ENCODE data around the gene KRT33A. TPM values are rescaled to one million over a fixed set of nuclear protein-coding genes. Genes with fewer than 3 reads are reported as not detected.

Gene KRT33A
- total and polyA plus RNA-seq, 12 donors = not detected

DNA sequence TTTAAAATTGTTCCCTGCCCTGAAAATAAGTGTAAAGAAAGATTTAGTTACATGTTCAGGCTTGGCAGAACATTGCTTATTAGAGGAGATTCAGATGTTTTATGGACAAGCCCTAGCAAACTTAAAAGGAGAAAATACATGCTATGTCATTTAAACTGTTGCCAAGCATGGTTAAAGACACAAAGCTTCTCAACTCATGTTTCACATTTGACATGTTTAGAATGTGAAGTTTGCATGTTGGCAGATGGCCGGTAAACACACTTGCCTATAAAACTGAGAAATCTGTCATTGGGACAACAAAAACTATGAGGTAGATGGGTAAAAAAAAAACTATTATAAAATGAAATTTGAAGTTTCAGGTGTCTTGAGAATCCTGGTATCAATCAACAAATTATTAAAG, 53.8 kb downstream of the KRT33A start:
- DNase-seq = no peak
- intact Hi-C loops (cut with DNase I) = no loop called here
- H3K4me1 ChIP-seq (replicated peaks in 1 of 2) = no peaks in the 10 kb centered on the region
- no peaks in the 10 kb centered on the region for H3K27me3 ChIP-seq
- 67 to 80% (median 73%) methylated on average over 1 of the region's 1 CpG for WGBS, 4 donors
- no peaks in the 10 kb centered on the region for H3K36me3 ChIP-seq (replicated peaks in 1 of 2)
- TF ChIP-seq, protein P1, sequence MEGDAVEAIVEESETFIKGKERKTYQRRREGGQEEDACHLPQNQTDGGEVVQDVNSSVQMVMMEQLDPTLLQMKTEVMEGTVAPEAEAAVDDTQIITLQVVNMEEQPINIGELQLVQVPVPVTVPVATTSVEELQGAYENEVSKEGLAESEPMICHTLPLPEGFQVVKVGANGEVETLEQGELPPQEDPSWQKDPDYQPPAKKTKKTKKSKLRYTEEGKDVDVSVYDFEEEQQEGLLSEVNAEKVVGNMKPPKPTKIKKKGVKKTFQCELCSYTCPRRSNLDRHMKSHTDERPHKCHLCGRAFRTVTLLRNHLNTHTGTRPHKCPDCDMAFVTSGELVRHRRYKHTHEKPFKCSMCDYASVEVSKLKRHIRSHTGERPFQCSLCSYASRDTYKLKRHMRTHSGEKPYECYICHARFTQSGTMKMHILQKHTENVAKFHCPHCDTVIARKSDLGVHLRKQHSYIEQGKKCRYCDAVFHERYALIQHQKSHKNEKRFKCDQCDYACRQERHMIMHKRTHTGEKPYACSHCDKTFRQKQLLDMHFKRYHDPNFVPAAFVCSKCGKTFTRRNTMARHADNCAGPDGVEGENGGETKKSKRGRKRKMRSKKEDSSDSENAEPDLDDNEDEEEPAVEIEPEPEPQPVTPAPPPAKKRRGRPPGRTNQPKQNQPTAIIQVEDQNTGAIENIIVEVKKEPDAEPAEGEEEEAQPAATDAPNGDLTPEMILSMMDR (IDR thresholded peaks at IDR 0.05) = no peak
- no peak for TF ChIP-seq POLR2A (IDR thresholded peaks at IDR 0.05)
- no peak overlapping the region for H3K4me3 ChIP-seq
- no peak overlapping the region for H3K27ac ChIP-seq
- no peaks in the 10 kb centered on the region for H3K9me3 ChIP-seq (replicated peaks in 1 of 3)

Other genes with a start within 250 kb of the KRT33A start
Only the 30 nearest of the 34 such genes appear.
- gene KRTAP4-12, start 226.6 kb downstream of the KRT33A start, total RNA-seq = not detected
- not detected for gene KRTAP4-12, start 226.6 kb downstream of the KRT33A start, polyA plus RNA-seq
- not detected for gene KRTAP4-6, start 210.3 kb downstream of the KRT33A start, total RNA-seq
- not detected for gene KRTAP4-6, start 210.3 kb downstream of the KRT33A start, polyA plus RNA-seq
- gene KRTAP4-5, start 201.0 kb downstream of the KRT33A start, total RNA-seq = not detected
- not detected for gene KRTAP4-5, start 201.0 kb downstream of the KRT33A start, polyA plus RNA-seq
- gene KRTAP4-4, start 190.1 kb downstream of the KRT33A start, total RNA-seq = not detected
- not detected for gene KRTAP4-4, start 190.1 kb downstream of the KRT33A start, polyA plus RNA-seq
- gene KRTAP4-3, start 182.6 kb downstream of the KRT33A start, total RNA-seq = not detected
- not detected for gene KRTAP4-3, start 182.6 kb downstream of the KRT33A start, polyA plus RNA-seq
- not detected for gene KRTAP4-2, start 172.6 kb downstream of the KRT33A start, total RNA-seq
- not detected for gene KRTAP4-2, start 172.6 kb downstream of the KRT33A start, polyA plus RNA-seq
- gene KRTAP4-1, start 165.9 kb downstream of the KRT33A start, total RNA-seq = not detected
- not detected for gene KRTAP4-1, start 165.9 kb downstream of the KRT33A start, polyA plus RNA-seq
- gene KRTAP9-1, start 160.9 kb downstream of the KRT33A start, total RNA-seq = not detected
- gene KRTAP9-1, start 160.9 kb downstream of the KRT33A start, polyA plus RNA-seq = not detected
- gene KRTAP9-2, start 124.2 kb downstream of the KRT33A start, total RNA-seq = not detected
- not detected for gene KRTAP9-2, start 124.2 kb downstream of the KRT33A start, polyA plus RNA-seq
- gene KRTAP9-3, start 118.4 kb downstream of the KRT33A start, total RNA-seq = not detected
- gene KRTAP9-3, start 118.4 kb downstream of the KRT33A start, polyA plus RNA-seq = not detected
- not detected for gene KRTAP9-8, start 112.8 kb downstream of the KRT33A start, total RNA-seq
- not detected for gene KRTAP9-8, start 112.8 kb downstream of the KRT33A start, polyA plus RNA-seq
- not detected for gene KRTAP9-4, start 101.1 kb downstream of the KRT33A start, total RNA-seq
- gene KRTAP9-4, start 101.1 kb downstream of the KRT33A start, polyA plus RNA-seq = not detected
- gene KRTAP9-9, start 95.4 kb downstream of the KRT33A start, total RNA-seq = not detected
- gene KRTAP9-9, start 95.4 kb downstream of the KRT33A start, polyA plus RNA-seq = not detected
- not detected for gene KRTAP9-6, start 85.5 kb downstream of the KRT33A start, total RNA-seq
- gene KRTAP9-6, start 85.5 kb downstream of the KRT33A start, polyA plus RNA-seq = not detected
- not detected for gene KRTAP9-7, start 75.1 kb downstream of the KRT33A start, total RNA-seq
- not detected for gene KRTAP9-7, start 75.1 kb downstream of the KRT33A start, polyA plus RNA-seq
- gene KRTAP29-1, start 48.0 kb downstream of the KRT33A start, total RNA-seq = not detected
- gene KRTAP29-1, start 48.0 kb downstream of the KRT33A start, polyA plus RNA-seq = not detected
- gene KRTAP16-1, start 41.5 kb downstream of the KRT33A start, total RNA-seq = not detected
- not detected for gene KRTAP16-1, start 41.5 kb downstream of the KRT33A start, polyA plus RNA-seq
- gene KRTAP17-1, start 35.1 kb downstream of the KRT33A start, total RNA-seq = not detected
- not detected for gene KRTAP17-1, start 35.1 kb downstream of the KRT33A start, polyA plus RNA-seq
- gene KRT33B, start 19.0 kb upstream of the KRT33A start, total RNA-seq = not detected
- gene KRT33B, start 19.0 kb upstream of the KRT33A start, polyA plus RNA-seq = not detected
- gene KRT34, start 31.5 kb upstream of the KRT33A start, total RNA-seq = not detected
- gene KRT34, start 31.5 kb upstream of the KRT33A start, polyA plus RNA-seq = not detected
- not detected for gene KRT31, start 46.8 kb upstream of the KRT33A start, total RNA-seq
- gene KRT31, start 46.8 kb upstream of the KRT33A start, polyA plus RNA-seq = not detected
- not detected for gene KRT37, start 73.8 kb upstream of the KRT33A start, total RNA-seq
- gene KRT37, start 73.8 kb upstream of the KRT33A start, polyA plus RNA-seq = not detected
- not detected for gene KRT38, start 90.2 kb upstream of the KRT33A start, total RNA-seq
- not detected for gene KRT38, start 90.2 kb upstream of the KRT33A start, polyA plus RNA-seq
- not detected for gene KRT32, start 116.6 kb upstream of the KRT33A start, total RNA-seq
- gene KRT32, start 116.6 kb upstream of the KRT33A start, polyA plus RNA-seq = not detected
- gene KRT35, start 130.3 kb upstream of the KRT33A start, total RNA-seq = not detected
- gene KRT35, start 130.3 kb upstream of the KRT33A start, polyA plus RNA-seq = not detected
- under 1 TPM in 1 of 9 donors, not detected in 8; 0.28 TPM for gene KRT36, start 139.1 kb upstream of the KRT33A start, total RNA-seq
- gene KRT36, start 139.1 kb upstream of the KRT33A start, polyA plus RNA-seq = not detected
- gene KRT13, start 154.8 kb upstream of the KRT33A start, total RNA-seq = 1 to 10 TPM in 1 of 9 donors, under 1 TPM in 2, not detected in 6; 0.54 to 3.5 (median 0.83) TPM
- 10 to 100 TPM in 2 of 3 donors, not detected in 1; 18.6 to 20.0 TPM for gene KRT13, start 154.8 kb upstream of the KRT33A start, polyA plus RNA-seq
- gene KRT15, start 168.1 kb upstream of the KRT33A start, total RNA-seq = under 1 TPM in 2 of 9 donors, not detected in 7; 0.18 to 0.25 TPM
- under 1 TPM in 2 of 3 donors, not detected in 1; 0.64 to 0.88 TPM for gene KRT15, start 168.1 kb upstream of the KRT33A start, polyA plus RNA-seq
- 10 to 100 TPM in 3 of 9 donors, 1 to 10 TPM in 6; 1.1 to 30.1 (median 4.6) TPM for gene KRT19, start 177.5 kb upstream of the KRT33A start, total RNA-seq
- 10 to 100 TPM in 2 of 3 donors, 1 to 10 TPM in 1; 3.2 to 49.1 (median 26.1) TPM for gene KRT19, start 177.5 kb upstream of the KRT33A start, polyA plus RNA-seq
- gene KRT9, start 221.2 kb upstream of the KRT33A start, total RNA-seq = under 1 TPM in 2 of 9 donors, not detected in 7; 0.14 to 0.32 TPM
- gene KRT9, start 221.2 kb upstream of the KRT33A start, polyA plus RNA-seq = 1 to 10 TPM in 1 of 3 donors, under 1 TPM in 1, not detected in 1; 0.61 to 2.1 TPM